NCI-H2227 treated with DMSO at 0.1 percent for 48 hours (cell line): Measurements from ENCODE around the gene TDG.
"Not testable (repeated sequence)": the region's sequence is repeated elsewhere in the genome, so short reads cannot be mapped to it uniquely, and the experiment has no call there.

Experiments
- DNase-seq: peaks from one replicate; lab custom pipeline; 2025; lab: John Stamatoyannopoulos, UW

Gene TDG

GRCh38 chr12:103960616-103961227 lies 5.0 kb upstream of the TDG start:
- DNase-seq, result no peak

- no peak for DNase-seq
These were observed 3.2 kb upstream of the TDG start for GRCh38 chr12:103962493-103962892.

GRCh38 chr12:103964805-103965204 lies 867 bp upstream of the TDG start:
- no peak for DNase-seq

- no peak for DNase-seq
These were observed 450 bp upstream of the TDG start for GRCh38 chr12:103965255-103965589.

GRCh38 chr12:103966736-103967135 lies 1.1 kb downstream of the TDG start:
- no peak for DNase-seq

- DNase-seq, result no peak
These were observed 3.7 kb downstream of the TDG start for GRCh38 chr12:103969391-103969790.

- DNase-seq, result no peak
These were observed 8.2 kb downstream of the TDG start for GRCh38 chr12:103973909-103974308.

GRCh38 chr12:103975368-103975767 lies 9.7 kb downstream of the TDG start:
- DNase-seq, result no peak

- no peak for DNase-seq
These were observed 12.8 kb downstream of the TDG start for GRCh38 chr12:103978384-103978982.

- DNase-seq, result no peak
These were observed 21.2 kb downstream of the TDG start for GRCh38 chr12:103986829-103987228.

GRCh38 chr12:103994235-103994634 lies 28.6 kb downstream of the TDG start:
- DNase-seq, result no peak

GRCh38 chr12:103996595-103996994 lies 30.9 kb downstream of the TDG start:
- DNase-seq, result no peak

- DNase-seq, result no peak
These were observed 31.7 kb downstream of the TDG start for GRCh38 chr12:103997286-103997900.

- no peak for DNase-seq
These were observed 33.3 kb downstream of the TDG start for GRCh38 chr12:103998976-103999375.

- DNase-seq, result no peak
These were observed 35.2 kb downstream of the TDG start for GRCh38 chr12:104000807-104001434.

- DNase-seq, result no peak
These were observed 37.0 kb downstream of the TDG start for GRCh38 chr12:104002686-104003085.

- DNase-seq, result no peak
These were observed 37.9 kb downstream of the TDG start for GRCh38 chr12:104003596-104003995.

- no peak for DNase-seq
These were observed 41.3 kb downstream of the TDG start for GRCh38 chr12:104006929-104007328.

GRCh38 chr12:104010121-104010520 lies 44.4 kb downstream of the TDG start:
- no peak for DNase-seq

GRCh38 chr12:104010606-104011169 lies 45.0 kb downstream of the TDG start:
- DNase-seq, result no peak

- DNase-seq, result no peak
These were observed 45.6 kb downstream of the TDG start for GRCh38 chr12:104011253-104011652.

- no peak for DNase-seq
These were observed 46.7 kb downstream of the TDG start for GRCh38 chr12:104012331-104012730.

GRCh38 chr12:104021862-104022261 lies 56.2 kb downstream of the TDG start:
- not testable (repeated sequence) for DNase-seq
